Measurements from ENCODE around the gene SPECC1L. TPM values are rescaled to one million over a fixed set of nuclear protein-coding genes. Genes with fewer than 3 reads are reported as not detected.

SPECC1L gene
- total and polyA plus RNA-seq, 10 of the 15 experiments (the other 5 are each of a cell fraction or from before 2014, with no cell fraction given) = 1.9 to 40.6 (median 19.1) TPM

DNA sequence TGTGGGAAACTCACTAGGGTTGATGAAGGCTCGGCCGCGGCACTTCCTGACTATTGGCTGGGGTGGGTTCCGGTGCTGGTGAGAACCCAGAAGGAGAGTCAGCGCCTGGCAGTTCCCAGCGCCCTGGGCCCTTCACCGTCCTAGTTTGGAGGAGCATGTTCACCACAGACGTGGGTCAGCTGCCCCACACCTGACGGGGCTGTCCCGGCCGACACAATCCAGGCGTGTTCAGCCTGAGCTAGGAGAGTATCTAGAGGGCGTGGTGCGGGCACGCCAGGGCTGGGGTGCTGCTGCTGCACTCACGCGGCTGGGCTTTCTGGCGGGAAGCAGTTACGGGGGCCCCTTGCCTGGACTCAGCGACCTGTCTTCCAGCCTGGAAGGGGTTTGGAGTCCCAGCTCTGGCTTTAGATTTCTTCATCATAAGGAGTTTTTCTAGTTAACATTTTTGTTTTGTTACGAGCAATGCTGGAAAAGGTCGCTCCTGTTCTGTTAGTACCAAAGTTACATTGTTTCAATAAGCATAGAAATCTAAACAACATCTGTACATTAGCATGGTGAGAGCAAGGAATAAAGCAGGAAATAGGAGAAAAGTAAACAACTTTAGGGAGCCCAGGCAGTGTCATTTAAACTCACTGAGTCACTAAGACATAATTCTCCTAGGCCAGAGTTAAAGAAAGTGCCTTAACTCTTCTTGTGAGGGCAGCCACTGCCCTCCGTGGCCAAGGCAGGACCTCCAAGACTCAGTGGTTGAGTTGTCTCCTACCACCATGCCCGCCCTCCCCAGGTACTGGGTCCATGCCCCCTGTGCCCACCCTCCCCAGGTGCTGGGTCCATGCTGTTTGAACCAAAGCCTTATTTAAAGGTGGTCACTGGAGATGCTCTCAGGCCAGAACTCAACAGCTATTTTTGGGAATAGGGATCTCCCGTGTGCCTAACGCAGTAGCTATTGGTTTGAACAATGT, 144.6 kb downstream of the SPECC1L start (continued):
- TF ChIP-seq ZBED1 (IDR thresholded peaks at IDR 0.05; ENCODE audit: borderline replicate concordance) = no peak
- no peak for TF ChIP-seq RELA (IDR thresholded peaks at IDR 0.05; ENCODE audit: borderline replicate concordance, partially characterized antibody)
- no peak for TF ChIP-seq SUPT20H (IDR thresholded peaks at IDR 0.05; ENCODE audit: borderline replicate concordance, control insufficient read depth, low read depth, low read length)
- TF ChIP-seq, protein P1, sequence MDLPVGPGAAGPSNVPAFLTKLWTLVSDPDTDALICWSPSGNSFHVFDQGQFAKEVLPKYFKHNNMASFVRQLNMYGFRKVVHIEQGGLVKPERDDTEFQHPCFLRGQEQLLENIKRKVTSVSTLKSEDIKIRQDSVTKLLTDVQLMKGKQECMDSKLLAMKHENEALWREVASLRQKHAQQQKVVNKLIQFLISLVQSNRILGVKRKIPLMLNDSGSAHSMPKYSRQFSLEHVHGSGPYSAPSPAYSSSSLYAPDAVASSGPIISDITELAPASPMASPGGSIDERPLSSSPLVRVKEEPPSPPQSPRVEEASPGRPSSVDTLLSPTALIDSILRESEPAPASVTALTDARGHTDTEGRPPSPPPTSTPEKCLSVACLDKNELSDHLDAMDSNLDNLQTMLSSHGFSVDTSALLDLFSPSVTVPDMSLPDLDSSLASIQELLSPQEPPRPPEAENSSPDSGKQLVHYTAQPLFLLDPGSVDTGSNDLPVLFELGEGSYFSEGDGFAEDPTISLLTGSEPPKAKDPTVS (IDR thresholded peaks at IDR 0.05; ENCODE audit: low read depth, low read length) = no peak

DNA sequence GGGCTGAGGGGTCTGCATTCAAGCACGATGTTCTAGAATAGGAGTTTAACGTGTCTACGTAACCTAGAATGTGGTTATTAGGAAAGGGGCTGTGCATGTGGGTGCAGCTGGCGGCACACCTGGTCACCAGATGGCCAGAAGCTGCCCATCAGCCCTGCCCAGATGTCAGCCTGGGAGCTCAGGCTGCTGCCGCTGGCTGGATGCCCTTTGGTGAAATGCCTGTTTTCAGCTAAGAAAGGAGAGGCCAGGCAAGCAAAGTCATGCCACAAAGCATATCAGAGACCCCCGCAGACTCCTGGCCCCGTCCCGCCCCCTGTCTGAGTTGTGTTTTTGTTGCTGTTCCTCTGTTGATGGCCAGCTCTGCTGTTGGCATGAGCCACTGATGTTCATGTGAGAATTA, 145.5 kb downstream of the SPECC1L start:
- RAD21 ChIA-PET (ENCODE audit: unreplicated experiment) = interaction anchor here (1.3 kb wide), 1 partner anchor 110 kb away, joined by 3 read pairs; no protein-coding TSS in a partner anchor
- POLR2A ChIA-PET = interaction anchor here (1.0 to 1.4 kb wide), 2 partner anchors 17 to 86 kb away, joined by 3 read pairs; no protein-coding TSS in a partner anchor
- intact Hi-C loops (cut with micrococcal nuclease; ENCODE audit: unreplicated experiment) (no loop called here), in situ Hi-C loops (cut with MboI) (no loop called here)
- no peaks in the 10 kb centered on the region for H3K9me3 ChIP-seq (replicated peaks; ENCODE audit: control insufficient read depth, insufficient read depth, low read length)
- no peak overlapping the region for H2AFZ ChIP-seq (ENCODE audit: control insufficient read depth, low read depth, low read length)
- DNase-seq (ENCODE audit: low read depth, low spot score) = no peak
- no peak overlapping the region for H3K27ac ChIP-seq (ENCODE audit: control insufficient read depth, insufficient read depth)
- 95% methylated on average over 8 of the region's 8 CpGs for WGBS (ENCODE audit: insufficient coverage, insufficient replicate concordance, low lambda C conversion rate, missing lambda C conversion rate)
- no peak overlapping the region for H3K4me3 ChIP-seq
- CTCF ChIA-PET = interaction anchor here (1.1 kb wide), 1 partner anchor 17 kb away, joined by 3 read pairs; no protein-coding TSS in a partner anchor
- peaks cover 4 to 18% of the 10 kb centered on the region in 2 experiments; a peak in 3 of 4 replicates for H3K36me3 ChIP-seq (ENCODE audit: control insufficient read depth in 2 of 2, insufficient read depth in 2 of 2, low read length in 1 of 2)
- SMC1A ChIA-PET (ENCODE audit: uncharacterized antibody, unreplicated experiment) = interaction anchor here (1.3 to 1.8 kb wide), 2 partner anchors 13 to 106 kb away, joined by 3 to 4 read pairs; no protein-coding TSS in a partner anchor
- H3K9ac ChIP-seq (ENCODE audit: control insufficient read depth, insufficient read depth, low read length) = no peak overlapping the region
- no peak for FAIRE-seq
- H3K79me2 ChIP-seq (ENCODE audit: control insufficient read depth, insufficient read depth, low read length) = no peaks in the 10 kb centered on the region
- no peak overlapping the region for H3K4me2 ChIP-seq (ENCODE audit: control insufficient read depth, insufficient read depth)
- no peak for ATAC-seq
- no peaks in the 10 kb centered on the region for H3K27me3 ChIP-seq (replicated peaks in 1 of 2; ENCODE audit: control insufficient read depth in 2 of 2, insufficient read depth in 2 of 2, low read length in 1 of 2)
- no peaks in the 10 kb centered on the region for H3K4me1 ChIP-seq (ENCODE audit: control insufficient read depth, insufficient read depth, low read length)
- no peaks in the 10 kb centered on the region for H4K20me1 ChIP-seq (ENCODE audit: control insufficient read depth, insufficient read depth)
- BruUV-seq (replicated peaks) = no TSS peak
- TF ChIP-seq, protein P2, sequence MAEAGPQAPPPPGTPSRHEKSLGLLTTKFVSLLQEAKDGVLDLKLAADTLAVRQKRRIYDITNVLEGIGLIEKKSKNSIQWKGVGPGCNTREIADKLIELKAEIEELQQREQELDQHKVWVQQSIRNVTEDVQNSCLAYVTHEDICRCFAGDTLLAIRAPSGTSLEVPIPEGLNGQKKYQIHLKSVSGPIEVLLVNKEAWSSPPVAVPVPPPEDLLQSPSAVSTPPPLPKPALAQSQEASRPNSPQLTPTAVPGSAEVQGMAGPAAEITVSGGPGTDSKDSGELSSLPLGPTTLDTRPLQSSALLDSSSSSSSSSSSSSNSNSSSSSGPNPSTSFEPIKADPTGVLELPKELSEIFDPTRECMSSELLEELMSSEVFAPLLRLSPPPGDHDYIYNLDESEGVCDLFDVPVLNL (IDR thresholded peaks at IDR 0.05; ENCODE audit: low read depth, low read length) = no peak
- TF ChIP-seq HDAC6 (IDR thresholded peaks at IDR 0.05; ENCODE audit: unreplicated experiment) (no peak), SMC3 (IDR thresholded peaks at IDR 0.05; ENCODE audit: borderline replicate concordance, low read length) (no peak), BMI1 (IDR thresholded peaks at IDR 0.05; ENCODE audit: borderline replicate concordance) (no peak), ASH2L (IDR thresholded peaks at IDR 0.05; ENCODE audit: borderline replicate concordance, low read depth) (no peak), RAD21 (IDR thresholded peaks at IDR 0.05; ENCODE audit: insufficient read depth, low read depth, low read length) (no peak), ZNF384 (IDR thresholded peaks at IDR 0.05; ENCODE audit: borderline replicate concordance, low read depth, low read length) (no peak), PAX5 (IDR thresholded peaks at IDR 0.05; ENCODE audit: borderline replicate concordance, low read depth, low read length) (no peak)
- TF ChIP-seq, protein P1 (IDR thresholded peaks at IDR 0.05; ENCODE audit: low read depth, low read length) = no peak
